NT2/D1 (cell line): ENCODE measurements around the gene KRT78.

Experiments used
- DNase-seq: peaks from one replicate; pipeline ENCODE4 v3.0.0-alpha.2; 2011; ENCODE audit warnings: low read depth, low spot score
- H3K27me3 ChIP-seq: 2 replicates; pipeline ENCODE4 v1.6.0; 2011; ENCODE audit warnings: mild to moderate bottlenecking; ENCODE audit not compliant: insufficient read length, insufficient read depth
- H3K36me3 ChIP-seq: 2 replicates; pipeline ENCODE4 v1.6.1; 2011; ENCODE audit warnings: mild to moderate bottlenecking, low read length, mixed read lengths; ENCODE audit not compliant: insufficient read depth, insufficient read length
- H3K4me1 ChIP-seq: 2 replicates; pipeline ENCODE4 v1.5.1; 2011; ENCODE audit not compliant: insufficient read depth, insufficient read length
- H3K4me3 ChIP-seq: 2 replicates; pipeline ENCODE4 v1.5.1; 2011; ENCODE audit warnings: low read depth; ENCODE audit not compliant: insufficient read length
- H3K9ac ChIP-seq: 2 replicates; pipeline ENCODE4 v1.6.0; 2011; ENCODE audit warnings: low read depth; ENCODE audit not compliant: insufficient read length
- H3K9me3 ChIP-seq: 2 replicates; pipeline ENCODE4 v1.5.1; 2011; ENCODE audit warnings: mild to moderate bottlenecking, low read length; ENCODE audit not compliant: insufficient read depth
- SUZ12 ChIP-seq: IDR thresholded peaks from 2 replicates; pipeline ENCODE4 v1.6.1; 2011; ENCODE audit not compliant: insufficient read length, insufficient read depth; ENCODE audit errors: extremely low read depth
- YY1 ChIP-seq: IDR thresholded peaks from 2 replicates; pipeline ENCODE4 v1.6.1; 2011; ENCODE audit not compliant: insufficient read length, insufficient read depth
- ZNF274 ChIP-seq: IDR thresholded peaks from 2 replicates; pipeline ENCODE4 v1.6.1; 2011; ENCODE audit warnings: mild to moderate bottlenecking, low read depth, low read length

KRT78 gene

DNA sequence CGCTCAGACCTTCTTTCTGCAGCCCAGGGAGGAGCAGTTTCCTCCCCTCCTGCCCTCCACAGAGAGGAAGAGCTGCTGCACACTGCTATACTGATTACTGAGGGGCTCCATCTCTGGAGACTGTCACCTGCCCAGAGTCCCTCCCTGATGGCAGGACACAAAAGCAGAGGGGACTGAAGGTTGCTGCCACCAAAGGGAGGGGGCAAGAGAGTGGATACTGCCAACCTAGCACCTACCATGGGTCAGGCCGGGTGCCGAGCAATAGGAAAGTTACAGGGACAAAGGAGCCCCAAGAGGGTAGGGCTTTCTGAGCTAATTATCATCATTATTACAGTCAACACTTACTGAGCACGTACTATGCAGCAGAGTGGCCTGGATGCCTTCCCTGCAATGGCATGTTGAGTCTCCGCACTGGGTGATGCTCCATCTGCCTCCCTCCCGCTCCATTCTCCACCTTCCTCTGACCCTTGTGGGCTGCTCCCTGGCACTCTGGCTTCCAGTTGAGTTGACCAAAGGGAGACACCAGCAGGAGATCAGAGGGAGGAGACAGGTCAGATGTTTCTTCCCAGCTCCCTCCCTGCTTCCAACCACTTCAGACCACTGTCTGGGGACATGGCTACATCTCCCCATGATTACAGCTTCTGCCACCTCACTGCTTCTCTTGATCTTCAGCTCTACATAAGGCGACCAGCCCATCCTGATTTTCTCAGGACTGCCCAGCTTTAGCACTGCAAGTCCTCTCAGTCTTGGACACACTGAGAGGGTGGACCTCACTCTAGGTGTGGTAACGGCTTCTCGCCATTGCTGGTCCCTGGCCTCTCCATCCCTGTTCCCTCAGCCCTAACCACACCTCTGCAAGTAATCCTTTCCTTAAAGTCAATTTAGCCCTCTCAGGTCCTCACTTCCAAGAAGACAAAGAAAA is 12.0 kb downstream of the KRT78 start:
- no peaks in the 10 kb centered on the region for H3K36me3 ChIP-seq
- H3K4me3 ChIP-seq = no peak overlapping the region
- H3K27me3 ChIP-seq = no peaks in the 10 kb centered on the region
- H3K9me3 ChIP-seq = no peaks in the 10 kb centered on the region
- TF ChIP-seq ZNF274 = no peak
- TF ChIP-seq YY1 = no peak
- TF ChIP-seq SUZ12 = no peak
- H3K4me1 ChIP-seq = peaks cover 7% of the 10 kb centered on the region
- H3K9ac ChIP-seq = no peak overlapping the region
- DNase-seq = no peak

DNA sequence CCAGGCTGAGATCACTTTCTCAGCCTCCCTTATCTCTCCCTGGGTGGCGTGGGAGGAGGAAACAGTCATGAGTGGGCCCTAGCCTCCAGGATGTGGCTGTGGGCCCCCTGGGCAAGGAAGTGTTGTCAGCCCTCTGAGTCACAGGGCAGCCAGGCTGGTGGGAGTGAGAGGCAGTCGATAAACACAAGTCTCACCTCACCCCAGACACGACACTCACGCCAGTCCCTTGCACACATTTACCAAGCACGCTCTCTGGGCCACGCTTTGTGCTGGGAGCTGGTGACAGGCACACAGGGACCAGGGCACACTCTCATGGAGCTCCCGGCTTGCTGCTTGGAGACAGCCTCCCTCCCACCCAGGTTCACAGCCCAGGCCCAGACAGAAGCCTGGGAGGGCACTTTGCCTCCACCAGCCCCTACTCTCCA is 12.7 kb downstream of the KRT78 start:
- Histone ChIP-seq H3K36me3 (no peaks in the 10 kb centered on the region), H3K4me1 (peaks cover 7% of the 10 kb centered on the region), H3K9me3 (no peaks in the 10 kb centered on the region), H3K4me3 (no peak overlapping the region), H3K27me3 (no peaks in the 10 kb centered on the region), H3K9ac (no peak overlapping the region)
- DNase-seq = no peak
- TF ChIP-seq YY1 (no peak), ZNF274 (no peak), SUZ12 (no peak)

DNA sequence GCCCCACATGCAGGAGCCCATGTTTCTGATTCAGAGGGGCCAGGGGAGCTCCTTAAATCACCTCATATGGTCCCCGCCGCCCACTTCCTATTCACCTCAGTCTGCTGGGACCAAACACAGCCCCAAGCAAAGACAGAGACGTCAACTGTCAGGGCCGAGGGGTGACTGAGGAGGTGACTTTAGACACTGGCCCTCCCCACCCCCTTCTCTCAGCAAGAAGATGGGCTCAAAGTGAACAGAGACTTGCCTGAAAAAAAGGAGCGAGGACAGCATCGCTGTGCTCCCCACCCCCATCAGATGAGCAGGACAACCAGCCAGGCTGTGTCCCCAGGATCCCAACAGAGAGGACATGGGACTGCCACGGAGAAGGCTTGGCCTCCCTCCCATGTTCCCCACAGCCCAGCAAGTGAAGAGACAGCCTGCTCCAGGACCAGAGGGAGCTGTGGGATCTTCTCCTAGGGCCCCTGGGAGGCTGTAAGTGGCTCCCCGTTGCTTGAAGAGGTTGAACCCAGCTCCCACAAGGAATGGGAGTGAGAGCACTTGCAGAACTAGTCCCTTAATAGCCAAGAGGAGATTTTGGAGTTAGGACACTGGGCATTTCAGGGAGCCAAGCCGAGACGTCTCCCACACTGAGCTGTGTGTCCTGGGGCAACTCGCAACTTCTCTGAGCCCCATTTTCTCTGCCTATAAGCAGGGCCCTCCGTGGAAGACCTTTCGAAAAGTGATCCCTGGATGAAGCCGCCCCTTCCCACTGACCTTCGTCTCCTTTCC is 13.3 kb downstream of the KRT78 start:
- DNase-seq = no peak
- Histone ChIP-seq H3K27me3 (no peaks in the 10 kb centered on the region), H3K36me3 (no peaks in the 10 kb centered on the region), H3K4me1 (peaks cover 7% of the 10 kb centered on the region), H3K9ac (no peak overlapping the region), H3K9me3 (no peaks in the 10 kb centered on the region), H3K4me3 (no peak overlapping the region)
- no peak for TF ChIP-seq YY1
- no peak for TF ChIP-seq SUZ12
- TF ChIP-seq ZNF274 = no peak

DNA sequence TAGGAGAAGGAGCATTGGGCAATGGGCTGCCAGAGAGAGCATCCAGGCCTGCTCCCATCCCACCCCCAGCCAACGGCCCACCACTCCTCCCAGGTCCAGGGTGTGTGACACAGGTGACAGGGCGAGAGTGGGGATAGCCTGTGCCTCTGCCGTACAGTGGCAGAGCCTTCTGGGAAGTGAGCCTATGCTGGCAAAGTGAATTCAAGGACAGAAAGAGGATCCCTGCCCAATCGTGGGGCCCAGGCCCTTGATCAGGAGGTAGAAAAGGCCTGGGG is 14.1 kb downstream of the KRT78 start:
- no peak overlapping the region for H3K9ac ChIP-seq
- no peak for DNase-seq
- H3K27me3 ChIP-seq = no peaks in the 10 kb centered on the region
- H3K4me3 ChIP-seq = no peak overlapping the region
- no peaks in the 10 kb centered on the region for H3K9me3 ChIP-seq
- H3K36me3 ChIP-seq = no peaks in the 10 kb centered on the region
- TF ChIP-seq SUZ12 = no peak
- TF ChIP-seq ZNF274 = no peak
- TF ChIP-seq YY1 = no peak
- H3K4me1 ChIP-seq = peaks cover 7% of the 10 kb centered on the region

DNA sequence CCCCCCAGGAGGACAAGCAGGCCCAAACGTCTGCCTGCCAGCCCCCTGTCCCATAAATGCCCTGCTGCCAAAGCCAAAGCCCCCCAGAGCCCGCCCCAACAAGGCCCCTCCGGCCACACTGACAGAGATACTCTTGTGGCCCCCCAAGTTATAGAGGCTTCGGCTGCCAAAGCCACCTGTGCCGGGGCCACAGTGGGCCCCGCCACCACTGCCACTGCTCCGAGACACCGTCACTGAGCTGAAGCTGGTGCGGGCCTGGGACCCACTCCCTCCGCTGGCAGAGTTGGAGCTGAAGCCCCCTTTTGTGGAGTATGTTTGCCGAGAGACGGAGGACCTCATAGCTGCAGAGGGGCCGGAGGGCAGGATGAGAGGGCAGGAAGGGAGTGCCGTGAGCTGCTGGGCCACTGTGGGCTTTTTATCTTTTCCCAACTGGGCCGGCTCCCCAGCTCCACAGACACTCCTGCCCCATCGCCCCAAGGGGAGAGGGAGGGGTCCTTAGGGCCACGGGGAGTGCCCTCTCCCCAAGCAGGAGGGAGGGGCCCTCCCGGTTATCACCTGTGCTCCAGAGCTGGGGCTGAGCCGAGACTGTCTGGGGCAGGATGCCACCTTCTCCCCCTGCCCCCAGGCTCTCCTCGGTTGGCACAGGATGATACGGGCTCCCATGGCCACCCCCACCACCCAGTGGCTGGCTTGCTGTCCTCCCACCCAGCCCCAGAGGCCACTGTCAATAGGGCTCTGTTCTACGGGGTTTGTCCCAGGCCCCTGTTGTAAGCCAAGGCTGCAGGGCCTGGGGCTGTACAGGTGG is 14.7 kb downstream of the KRT78 start, which contains the start of gene KRT79:
Gene KRT79 (minus strand): TSS at position 390 of the 805 bp plus-strand sequence. CDS start 51 bp downstream, at position 339.
- no peak for TF ChIP-seq ZNF274
- TF ChIP-seq YY1 = no peak
- TF ChIP-seq SUZ12 = no peak
- Histone ChIP-seq H3K27me3 (no peaks in the 10 kb centered on the region), H3K9ac (no peak within 1 kb of the TSS), H3K9me3 (no peaks in the 10 kb centered on the region), H3K4me1 (peaks cover 7% of the 10 kb centered on the region), H3K4me3 (no peak within 1 kb of the TSS), H3K36me3 (no peaks in the 10 kb centered on the region)
- DNase-seq = no peak

DNA sequence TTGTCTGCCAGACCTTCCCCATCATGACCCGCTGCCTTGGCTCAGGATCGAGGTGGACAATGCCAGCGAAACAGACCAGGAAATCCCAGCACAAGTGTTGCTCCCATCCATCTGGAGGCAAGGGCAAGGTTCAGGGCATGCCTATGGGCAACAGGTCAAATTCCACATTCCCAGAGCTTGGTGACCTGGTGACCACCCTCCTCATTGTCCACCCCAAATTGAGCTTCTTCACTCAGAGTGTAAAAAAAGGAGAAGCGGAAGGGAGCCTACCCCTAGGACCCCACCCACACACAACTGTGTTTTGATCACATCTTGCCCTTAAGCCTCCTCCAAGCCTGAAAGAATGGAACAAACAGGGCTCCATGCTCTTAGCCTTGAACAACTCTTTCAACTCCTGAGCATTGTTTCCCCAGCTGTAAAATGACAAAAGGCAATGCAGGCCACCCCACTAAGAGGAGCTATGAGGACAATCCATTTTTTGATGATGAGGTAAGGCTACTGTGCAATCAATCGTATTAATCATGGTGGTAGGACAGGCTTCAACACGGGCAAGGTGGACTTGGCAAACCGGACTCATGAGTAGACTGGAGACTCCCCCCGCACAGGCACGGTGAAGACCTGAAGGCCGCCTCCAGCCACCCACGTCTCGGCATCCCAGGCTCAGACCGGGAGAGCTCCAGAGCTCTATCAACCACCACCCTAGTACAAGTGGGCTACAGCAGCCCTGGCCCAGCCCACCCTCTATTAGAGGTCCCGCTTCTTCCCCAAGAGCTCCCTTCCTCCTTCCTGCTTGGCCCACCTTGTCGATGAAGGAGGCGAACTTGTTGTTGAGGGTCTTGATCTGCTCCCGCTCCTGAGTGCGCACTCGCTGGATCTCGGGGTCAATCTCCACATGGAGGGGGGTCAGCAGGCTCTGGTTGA is 15.5 kb downstream of the KRT78 start:
- no peak for TF ChIP-seq YY1
- TF ChIP-seq ZNF274 = no peak
- TF ChIP-seq SUZ12 = no peak
- peaks cover 7% of the 10 kb centered on the region for H3K4me1 ChIP-seq

DNA sequence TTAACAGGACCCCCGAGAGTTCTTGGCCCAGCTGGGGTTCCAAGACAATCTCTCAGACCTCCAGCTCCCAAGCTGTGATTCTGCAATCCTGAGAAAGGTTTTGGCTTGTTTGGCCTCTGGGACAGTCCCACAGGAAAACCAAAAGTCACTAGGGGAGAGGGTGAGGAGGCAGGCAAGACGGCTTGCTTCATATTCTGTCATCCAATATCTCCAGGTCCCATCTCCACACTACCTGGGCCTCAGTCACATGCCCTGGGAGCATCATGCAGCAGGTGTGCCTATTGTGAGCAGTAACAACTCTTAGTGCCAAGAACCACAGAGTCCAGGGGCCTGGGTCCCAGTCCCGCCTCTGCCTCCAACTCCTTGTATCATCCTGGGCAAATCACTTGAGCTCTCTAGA is 16.3 kb downstream of the KRT78 start:
- DNase-seq = no peak
- H3K4me3 ChIP-seq = no peak overlapping the region
- H3K27me3 ChIP-seq = no peaks in the 10 kb centered on the region
- peaks cover 7% of the 10 kb centered on the region for H3K4me1 ChIP-seq
- no peaks in the 10 kb centered on the region for H3K36me3 ChIP-seq
- H3K9me3 ChIP-seq = no peaks in the 10 kb centered on the region
- TF ChIP-seq SUZ12 (no peak), YY1 (no peak), ZNF274 (no peak)
- H3K9ac ChIP-seq = no peak overlapping the region

More for the DNA sequence above, 15.5 kb downstream of the KRT78 start:
- H3K9me3 ChIP-seq = no peaks in the 10 kb centered on the region
- H3K36me3 ChIP-seq = no peaks in the 10 kb centered on the region
- H3K4me3 ChIP-seq = no peak overlapping the region
- H3K9ac ChIP-seq = no peak overlapping the region
- no peak for DNase-seq
- no peaks in the 10 kb centered on the region for H3K27me3 ChIP-seq
